Omental fat pad (tissue), 4 donors: ENCODE measurements around the gene SLC15A3. TPM values are rescaled to one million over a fixed set of nuclear protein-coding genes. Genes with fewer than 3 reads are reported as not detected.

Experiments
- ATAC-seq: fragments of 150-250 bp; one replicate; pipeline ENCODE4 v1.9.1; 2016; ENCODE audit warnings: mild to moderate bottlenecking, moderate library complexity; ENCODE audit not compliant: low FRiP score
- DNase-seq: peaks from one replicate; pipeline ENCODE4 v3.0.0-alpha.2; 2019; ENCODE audit warnings: low spot score
- CTCF ChIP-seq, 3 donors: fragments of 450-650 bp; IDR thresholded peaks; one replicate each; pipeline ENCODE4 v1.5.1; 2016 to 2017; ENCODE audit warnings: antibody characterized with exemption in 3 of 3, mild to moderate bottlenecking in 3 of 3, moderate library complexity in 2 of 3
- total RNA-seq, 4 donors: library from RNA; depleted of rRNA; stranded (reverse); fragments of >200 nt; gene quantifications; one replicate each; pipeline ENCODE4 v1.1.0, GENCODE V29; 2016

SLC15A3 gene
- total RNA-seq, 4 donors from 2014 or later = 17.6 to 56.0 (median 32.3) TPM

- ATAC-seq (no peak), DNase-seq (no peak)
Measured at GRCh38 chr11:60970369-60970774, 18.4 kb upstream of the SLC15A3 start.

GRCh38 chr11:60968223-60968622 lies 16.2 kb upstream of the SLC15A3 start:
- DNase-seq = no peak
- no peak for TF ChIP-seq CTCF (IDR thresholded peaks at IDR 0.05)
- no peak for ATAC-seq

More at GRCh38 chr11:60970369-60970774, 18.4 kb upstream of the SLC15A3 start:
- peak in 1 of 3 donors; percentile 51 for TF ChIP-seq CTCF (IDR thresholded peaks at IDR 0.05)

GRCh38 chr11:60966890-60967289 lies 14.9 kb upstream of the SLC15A3 start:
- no peak for ATAC-seq
- TF ChIP-seq CTCF (IDR thresholded peaks at IDR 0.05) = no peak
- no peak for DNase-seq

GRCh38 chr11:60964801-60965200 lies 12.8 kb upstream of the SLC15A3 start:
- ATAC-seq (no peak), DNase-seq (no peak)
- no peak for TF ChIP-seq CTCF (IDR thresholded peaks at IDR 0.05)

GRCh38 chr11:60960405-60960804 lies 8.4 kb upstream of the SLC15A3 start:
- DNase-seq (no peak), ATAC-seq (no peak)
- TF ChIP-seq CTCF (IDR thresholded peaks at IDR 0.05) = no peak

- no peak for TF ChIP-seq CTCF (IDR thresholded peaks at IDR 0.05)
- no peak for ATAC-seq
Measured at GRCh38 chr11:60959431-60959830, 7.5 kb upstream of the SLC15A3 start.

GRCh38 chr11:60957188-60957587 lies 5.2 kb upstream of the SLC15A3 start:
- no peak for DNase-seq
- no peak for TF ChIP-seq CTCF (IDR thresholded peaks at IDR 0.05)
- no peak for ATAC-seq

More at GRCh38 chr11:60959431-60959830, 7.5 kb upstream of the SLC15A3 start:
- DNase-seq = no peak
